KG1 (cell line): ENCODE results near the gene SLC8B1.

Experiments used
- DNase-seq: peaks from one replicate; lab custom pipeline; 2025; lab: John Stamatoyannopoulos, UW

The SLC8B1 gene

DNA sequence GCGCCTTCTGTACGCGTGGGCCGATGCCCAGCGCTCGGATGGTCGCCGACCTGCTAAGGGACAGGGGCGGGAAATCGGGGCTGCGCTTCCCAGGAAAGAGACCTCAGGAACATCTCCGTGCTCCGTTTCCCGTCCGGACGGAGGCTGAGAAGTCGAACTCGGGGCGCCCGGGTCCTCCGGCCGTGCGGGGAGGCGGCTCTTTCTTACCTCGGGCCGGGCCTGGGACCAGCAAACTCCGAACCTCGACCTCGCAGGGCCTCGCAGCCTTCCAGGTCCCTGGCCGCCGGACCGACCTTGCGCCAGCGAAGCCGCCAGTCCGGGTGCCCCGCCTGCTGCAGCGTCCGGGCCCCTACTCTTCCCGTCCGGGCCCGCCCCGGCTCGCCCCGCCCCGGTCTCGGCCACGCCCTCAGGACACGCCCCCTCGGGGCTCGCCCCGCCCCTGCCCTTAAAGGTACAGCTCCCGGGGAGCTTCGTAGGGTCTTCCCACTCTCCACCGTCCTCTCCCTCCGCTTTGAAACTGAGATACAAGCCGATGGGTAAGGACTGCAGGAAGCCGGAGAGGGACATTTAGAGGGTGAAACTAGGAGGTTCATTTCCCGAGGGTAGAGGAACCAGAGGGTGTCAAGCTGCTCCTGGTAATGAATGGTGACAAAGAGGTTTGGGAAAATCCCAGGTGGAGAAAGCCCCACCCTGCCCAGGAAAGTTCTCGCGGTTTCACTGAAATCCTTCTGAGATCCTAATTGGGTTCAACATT lies at the start of gene SLC8B1:
SLC8B1 (minus strand) TSS at position 324 of the 754 bp plus-strand sequence. CDS start 2,231 bp downstream, outside the sequence.
- DNase-seq: peak; percentile 57

DNA sequence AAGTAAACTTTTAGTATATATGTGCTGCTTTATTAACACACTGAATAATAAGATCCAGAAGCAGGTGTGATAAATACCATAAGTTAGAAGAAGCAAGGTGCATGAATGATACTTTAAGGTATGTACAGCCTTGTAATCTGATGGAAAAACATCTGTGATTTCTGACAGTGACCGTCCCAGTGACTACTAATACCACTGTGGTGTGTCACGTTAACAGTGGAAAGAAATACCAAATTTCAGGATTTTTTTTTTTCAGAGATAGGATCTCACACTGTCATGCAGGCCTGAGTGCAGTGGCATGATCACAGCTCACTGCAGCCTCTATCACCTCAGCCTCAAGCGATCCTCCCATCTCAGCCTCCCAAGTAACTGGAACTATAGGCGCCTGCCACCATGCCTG lies 47.3 kb upstream of the SLC8B1 start:
- no peak for DNase-seq

DNA sequence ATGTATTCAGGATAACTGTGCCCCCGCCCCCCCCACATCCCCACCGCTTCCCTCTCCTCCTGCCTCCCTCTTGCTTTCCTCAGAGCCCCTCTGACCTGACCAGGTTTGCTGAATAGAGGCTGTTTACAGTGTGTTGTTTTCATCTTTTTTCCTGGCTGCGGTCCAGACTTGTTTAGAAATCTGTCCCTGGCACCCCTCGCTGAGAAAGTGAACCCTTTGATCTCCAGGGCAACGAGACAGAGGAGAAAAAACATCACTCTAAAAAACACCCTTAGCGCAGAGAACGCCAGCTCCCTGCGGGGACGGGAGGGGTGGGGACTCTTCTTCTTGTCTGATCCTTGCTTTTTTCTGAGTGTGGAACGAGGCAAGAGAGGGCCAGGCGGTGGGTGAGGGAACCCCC lies 46.3 kb upstream of the SLC8B1 start:
- no peak for DNase-seq

DNA sequence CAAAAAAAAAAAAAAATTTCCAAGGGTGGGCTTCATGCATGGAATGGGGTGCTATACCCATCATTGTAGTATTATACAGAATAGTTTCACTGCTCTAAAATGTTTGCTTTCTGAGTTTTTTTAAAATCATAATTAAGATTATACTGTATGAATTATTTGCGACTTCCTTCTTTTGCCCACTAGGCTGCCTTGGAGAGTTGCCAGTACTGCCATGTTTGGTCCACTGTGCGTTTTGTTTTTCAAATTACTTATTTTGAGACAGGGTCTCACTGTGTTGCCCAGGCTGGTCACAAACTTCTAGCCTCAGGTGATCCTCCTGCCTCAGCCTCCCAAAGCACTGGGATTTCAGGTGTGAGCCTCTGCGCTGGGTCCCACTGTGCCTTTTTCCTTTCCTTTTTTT lies 43.4 kb upstream of the SLC8B1 start:
- no peak for DNase-seq

DNA sequence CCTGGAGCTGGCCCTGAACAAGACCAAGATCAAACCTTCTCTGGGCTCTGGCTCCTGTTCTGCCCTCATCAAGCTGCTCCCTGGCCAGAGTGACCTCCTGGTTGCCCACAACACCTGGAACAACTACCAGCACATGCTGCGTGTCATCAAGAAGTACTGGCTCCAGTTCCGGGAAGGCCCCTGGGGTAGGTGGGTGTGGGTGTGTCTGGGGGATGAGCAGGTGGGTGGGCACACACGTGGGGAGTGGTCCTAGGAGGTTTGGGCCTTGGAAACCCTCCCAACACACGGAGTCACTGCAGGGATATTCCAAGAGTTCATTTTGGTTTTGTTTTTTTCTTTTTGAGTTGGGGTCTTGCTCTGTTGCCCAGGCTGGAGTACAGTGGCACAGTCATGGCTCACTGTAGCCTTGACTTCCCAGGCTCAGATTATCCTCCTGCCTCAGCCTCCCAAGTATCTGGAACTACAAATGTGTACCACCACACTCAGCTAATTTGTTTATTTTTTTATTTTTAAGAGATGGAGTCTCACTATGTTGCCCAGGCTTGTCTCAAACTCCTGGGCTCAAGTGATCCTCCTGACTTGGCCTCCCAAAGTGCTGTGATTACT lies 40.0 kb upstream of the SLC8B1 start:
- DNase-seq: no peak

DNA sequence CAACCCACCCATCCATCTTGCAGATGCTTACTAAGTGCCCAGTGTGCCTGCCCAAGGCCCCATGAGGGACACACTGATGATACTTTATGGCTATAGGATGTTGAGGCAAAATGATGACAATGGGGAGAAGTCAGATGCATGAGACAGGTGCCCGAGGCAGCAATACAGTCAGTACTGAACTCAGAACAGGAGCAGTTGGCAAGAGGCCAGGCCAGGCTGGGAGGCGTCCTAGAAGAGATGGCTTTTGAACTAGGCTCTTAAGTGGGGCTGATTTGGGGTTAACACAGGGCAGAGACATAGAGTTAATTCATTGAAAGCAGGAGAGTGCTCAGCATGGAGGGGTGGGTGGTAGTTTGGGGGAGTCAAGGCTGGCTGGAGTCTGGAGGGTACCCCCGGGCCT lies 39.1 kb upstream of the SLC8B1 start:
- no peak for DNase-seq

DNA sequence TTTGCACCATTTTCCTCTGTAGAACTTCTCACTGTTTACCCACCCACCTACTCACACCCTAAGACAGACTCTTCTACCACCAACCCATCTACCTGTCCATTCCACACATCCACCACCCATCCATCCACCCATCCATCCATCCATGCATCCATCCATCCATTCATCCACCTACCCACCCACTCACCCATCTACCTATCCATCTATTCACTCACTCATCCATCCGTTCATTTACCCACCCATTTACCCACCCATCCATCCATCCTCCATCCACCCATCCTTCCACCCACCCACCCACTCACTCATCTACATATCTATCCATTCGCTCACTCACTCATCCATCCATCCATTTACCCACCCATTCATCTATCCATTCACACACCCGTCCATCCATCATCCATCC lies 38.5 kb upstream of the SLC8B1 start:
- no peak for DNase-seq

DNA sequence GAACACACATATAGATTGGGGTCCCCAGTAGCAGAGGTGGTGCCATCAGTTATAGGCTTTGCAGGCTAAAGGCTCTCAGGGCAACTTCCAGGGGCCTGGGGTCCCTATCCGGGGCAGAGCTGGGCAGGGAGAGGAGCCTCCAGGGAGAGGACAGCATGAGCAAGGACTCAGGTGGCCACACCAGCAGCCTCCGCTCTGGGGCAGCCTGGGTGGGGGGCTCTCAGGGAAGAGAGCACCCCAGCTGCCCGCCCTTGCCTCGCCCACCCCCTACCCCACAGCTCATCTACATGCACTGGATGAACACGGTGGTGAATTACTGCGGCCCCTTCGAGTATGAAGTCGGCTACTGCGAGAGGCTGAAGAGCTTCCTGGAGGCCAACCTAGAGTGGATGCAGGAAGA lies 37.5 kb upstream of the SLC8B1 start:
- no peak for DNase-seq

DNA sequence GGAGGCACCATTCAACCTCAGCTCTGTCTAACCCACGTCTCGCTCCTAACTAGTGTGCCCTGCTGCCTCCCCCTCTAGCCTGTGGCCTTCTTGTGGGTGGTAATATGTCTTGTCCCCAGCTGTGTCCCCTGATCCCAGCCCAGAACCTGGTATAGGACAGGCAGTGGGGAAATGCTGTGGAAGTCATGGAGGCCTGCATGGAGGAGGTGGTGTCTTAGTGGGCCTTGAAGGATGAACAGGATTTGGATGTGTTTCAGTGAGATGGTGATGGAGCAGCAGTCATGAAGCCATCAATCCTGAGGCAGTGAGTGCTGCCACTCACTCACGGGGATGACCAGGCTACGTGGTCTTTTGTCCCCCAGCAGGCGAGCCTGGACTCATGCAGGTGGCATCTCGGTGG lies 36.9 kb upstream of the SLC8B1 start:
- no peak for DNase-seq

DNA sequence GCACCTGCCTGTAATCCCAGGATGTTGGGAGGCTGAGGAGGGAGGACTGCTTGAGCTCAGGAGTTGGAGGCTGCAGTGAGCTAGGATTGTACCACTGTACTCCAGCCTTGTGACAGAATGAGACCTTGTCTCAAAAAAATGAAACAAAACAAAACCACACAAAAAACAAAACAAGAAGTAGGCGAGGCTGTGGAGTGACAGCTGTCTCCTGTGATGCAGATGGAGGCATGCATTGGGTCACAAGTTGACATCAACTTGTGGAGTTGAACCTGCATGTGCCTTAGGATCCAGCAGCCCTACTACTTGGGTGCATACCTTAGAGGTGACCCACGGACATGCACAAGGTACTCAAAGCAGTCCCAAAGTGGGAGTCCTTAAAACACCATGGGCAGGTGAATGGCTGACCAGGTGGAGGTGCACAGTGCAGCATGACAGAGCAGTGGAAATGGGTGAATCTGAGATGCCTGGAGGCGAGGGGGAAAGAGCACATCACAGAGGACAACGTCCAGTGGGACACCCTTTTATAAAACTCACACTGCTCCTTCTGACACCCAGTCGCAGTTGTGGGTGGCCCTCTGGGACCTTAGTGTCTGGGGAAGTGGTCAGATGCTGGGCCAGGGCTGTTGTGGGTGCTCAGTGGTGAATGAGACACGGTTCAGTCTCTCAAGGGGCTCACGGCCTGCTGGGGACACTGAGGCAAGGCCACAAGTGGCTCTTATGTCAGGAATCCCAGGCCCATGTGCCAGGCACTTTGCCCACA lies 36.2 kb upstream of the SLC8B1 start:
- no peak for DNase-seq

DNA sequence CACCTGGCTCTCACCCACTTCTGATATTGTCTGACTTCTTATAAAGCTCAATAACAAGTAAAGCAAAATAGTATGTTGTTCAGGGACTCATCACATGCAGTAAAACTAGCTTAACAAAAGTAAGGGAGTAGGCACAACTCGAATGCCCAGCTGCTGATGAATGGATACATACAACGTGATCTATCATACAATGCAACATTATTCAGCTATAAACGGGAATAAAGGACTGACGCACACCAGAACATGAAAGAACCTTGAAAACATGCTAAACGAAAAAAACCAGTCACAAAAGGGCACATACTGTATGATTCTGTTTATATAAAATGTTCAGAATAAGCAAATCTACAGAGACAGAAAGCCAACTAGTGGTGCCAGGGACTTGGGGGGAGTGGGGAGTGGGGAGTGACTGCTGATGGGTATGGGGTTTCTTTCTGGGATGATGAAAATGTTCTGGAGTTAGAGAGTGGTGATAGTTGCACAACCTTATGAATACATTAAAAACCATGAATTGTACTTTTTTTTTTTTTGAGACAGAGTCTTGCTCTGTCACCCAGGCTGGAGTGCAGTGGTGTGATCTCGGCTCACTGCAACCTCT lies 34.6 kb upstream of the SLC8B1 start:
- no peak for DNase-seq

DNA sequence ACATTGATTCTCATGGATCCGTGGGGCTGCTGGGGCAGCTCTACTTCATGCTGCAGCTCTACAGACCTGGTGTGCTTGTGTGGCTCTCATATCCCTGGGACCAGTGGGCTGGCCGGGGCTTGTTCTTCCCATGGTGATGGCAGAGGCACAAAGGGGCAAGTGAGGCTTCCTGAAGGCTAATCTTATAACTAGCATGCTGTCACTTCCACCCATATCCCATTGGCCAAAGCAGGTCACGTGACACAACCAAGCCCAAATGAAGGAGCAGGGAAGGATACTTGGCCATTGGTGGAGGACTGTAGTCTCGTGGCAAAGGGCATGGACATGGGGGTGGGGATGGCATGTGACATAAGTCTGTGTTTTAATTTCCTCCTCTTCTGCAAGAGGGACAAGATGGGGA lies 33.4 kb upstream of the SLC8B1 start:
- no peak for DNase-seq

DNA sequence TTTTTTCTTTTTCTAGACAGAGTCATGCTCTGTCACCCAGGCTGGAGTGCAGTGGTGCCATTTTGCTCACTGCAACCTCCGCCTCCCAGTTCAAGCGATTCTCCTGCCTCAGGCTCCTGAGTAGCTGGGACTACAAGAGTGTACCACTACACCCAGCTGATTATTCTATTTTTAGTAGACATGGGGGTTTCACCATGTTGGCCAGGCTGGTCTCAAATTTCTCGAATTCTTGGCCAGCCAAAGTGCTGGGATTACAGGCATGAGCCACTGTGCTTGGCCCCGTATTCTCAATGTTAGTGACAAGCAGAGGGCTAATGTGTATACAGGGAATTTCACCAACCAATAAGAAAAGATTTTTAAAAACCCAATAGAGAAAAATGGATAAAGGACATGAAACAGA lies 31.9 kb upstream of the SLC8B1 start:
- DNase-seq: no peak

DNA sequence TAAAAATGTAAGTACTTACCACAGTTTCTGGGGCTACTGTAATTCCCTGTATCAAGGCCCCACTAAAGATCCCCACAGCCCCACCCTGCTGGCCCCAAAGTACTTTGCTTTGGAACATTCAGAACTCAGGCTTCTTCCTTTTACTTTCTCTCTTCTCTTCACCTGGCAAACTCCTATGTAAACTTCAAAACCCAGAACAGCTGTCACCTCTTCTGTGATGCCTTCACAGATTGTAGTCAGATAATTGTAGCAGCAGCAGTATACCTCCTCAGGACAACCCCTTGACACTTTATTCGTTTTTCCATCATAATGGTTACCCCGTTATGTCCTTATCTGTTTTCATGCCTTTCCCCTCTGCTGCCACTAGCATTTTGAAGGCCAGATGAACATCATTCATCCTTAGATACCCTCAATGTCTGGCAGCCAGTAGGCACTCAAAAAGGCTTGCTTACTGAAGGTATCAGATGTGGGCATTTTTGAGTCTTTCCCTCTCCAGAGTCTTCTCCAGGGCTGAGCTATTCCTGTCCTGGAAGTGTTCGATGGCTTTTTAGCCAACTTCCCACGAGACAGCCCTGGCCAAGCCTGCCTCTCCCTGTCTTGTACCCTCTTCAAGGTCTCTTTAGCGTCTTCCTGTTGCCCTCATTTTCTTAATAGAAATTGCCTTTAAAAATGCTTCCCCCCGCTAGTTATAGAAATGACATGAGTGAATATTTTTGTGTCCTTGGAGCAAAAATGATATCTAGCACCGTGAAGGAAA lies 30.9 kb upstream of the SLC8B1 start:
- no peak for DNase-seq

DNA sequence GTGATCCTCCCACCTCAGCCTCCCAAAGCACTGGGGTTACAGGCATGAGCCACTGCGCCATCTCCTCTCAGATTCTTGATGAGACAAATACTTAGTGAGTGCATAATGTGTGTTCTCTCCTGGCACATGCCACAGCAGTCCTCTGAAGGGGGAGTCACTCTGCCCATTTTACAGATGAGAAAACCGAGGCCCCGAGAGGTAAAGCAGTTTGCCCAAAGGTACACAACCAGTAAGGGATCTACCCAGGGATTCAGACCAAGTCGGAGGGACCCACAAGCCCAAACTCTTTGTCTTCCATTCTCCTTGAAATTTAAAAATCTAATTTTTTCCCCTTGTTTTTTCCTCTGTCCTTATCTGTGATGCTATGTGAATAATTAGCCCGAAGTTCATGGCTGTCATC lies 29.8 kb upstream of the SLC8B1 start:
- no peak for DNase-seq

DNA sequence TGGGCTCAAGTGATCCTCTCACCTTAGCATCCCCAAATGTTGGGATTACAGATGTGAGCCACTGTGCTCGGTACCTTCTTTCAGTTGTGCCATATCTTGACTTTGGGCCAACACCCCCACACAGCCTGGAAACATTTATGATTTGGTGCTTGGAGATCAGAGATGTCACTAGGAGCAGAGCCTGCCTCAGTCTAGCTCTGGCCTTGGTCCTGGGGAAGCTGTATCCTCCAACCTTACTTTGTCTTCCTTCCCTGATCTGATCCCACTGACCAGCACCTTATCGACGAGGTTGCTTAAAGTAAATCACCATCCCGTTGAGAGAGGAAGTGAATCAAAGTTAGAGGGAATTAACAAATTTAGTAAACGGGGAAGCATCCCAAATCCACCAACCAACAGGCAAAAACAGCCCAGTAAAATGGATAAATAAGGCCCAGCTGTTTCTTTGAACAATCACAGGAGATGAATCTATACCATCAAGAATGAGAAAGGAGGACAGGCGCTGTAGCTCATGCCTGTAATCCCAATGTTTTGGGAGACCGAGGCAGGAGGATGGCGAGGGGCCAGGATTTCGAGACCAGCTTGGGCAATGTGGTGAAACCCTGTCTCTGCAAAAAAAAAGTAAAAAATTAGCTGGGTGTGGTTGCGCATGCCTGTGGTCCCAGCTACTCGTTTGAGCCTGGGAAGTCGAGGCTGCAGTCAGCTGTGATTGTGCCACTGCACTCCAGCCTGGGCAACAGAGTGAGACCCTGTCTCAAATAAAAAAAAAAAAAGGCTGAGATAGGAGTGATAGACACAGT lies 26.9 kb upstream of the SLC8B1 start:
- DNase-seq: no peak

DNA sequence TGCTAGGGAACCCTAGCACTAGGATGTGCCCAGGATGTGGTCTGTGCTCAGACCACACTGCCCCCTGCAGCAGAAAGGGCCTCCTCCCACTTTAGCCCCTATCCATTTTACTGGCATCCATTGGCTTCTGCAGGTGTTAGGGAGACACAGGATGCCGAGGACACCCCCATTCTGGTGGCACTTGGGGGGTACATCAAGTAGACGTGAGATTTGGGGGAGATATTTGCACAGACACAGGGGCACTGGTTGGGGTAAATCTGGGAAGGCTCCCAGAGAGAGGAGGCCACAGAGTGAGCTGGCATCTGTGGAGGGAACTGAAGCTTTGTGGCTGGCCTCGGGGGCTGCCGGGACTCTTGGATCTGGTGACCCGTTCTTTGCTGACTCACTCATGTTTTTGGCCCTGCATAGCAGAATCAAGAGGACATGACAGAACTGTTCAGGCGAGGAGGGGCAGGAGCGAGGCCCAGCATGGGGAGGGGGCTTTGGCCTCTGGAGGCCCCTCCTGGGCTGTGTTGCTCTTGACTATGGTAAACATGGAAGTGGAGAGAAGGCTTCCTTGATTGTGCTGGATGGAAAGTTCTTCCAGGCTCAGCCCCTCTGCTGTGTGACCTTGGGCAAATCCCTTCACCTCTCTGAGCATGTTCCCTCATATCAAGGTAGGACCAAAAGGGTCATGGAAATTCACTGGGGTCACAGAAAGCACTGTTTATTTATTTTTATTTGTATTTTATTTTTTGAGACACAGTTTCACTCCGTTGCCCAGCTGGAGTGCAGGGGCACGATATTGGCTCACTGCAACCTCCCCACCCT lies 25.2 kb upstream of the SLC8B1 start:
- no peak for DNase-seq

DNA sequence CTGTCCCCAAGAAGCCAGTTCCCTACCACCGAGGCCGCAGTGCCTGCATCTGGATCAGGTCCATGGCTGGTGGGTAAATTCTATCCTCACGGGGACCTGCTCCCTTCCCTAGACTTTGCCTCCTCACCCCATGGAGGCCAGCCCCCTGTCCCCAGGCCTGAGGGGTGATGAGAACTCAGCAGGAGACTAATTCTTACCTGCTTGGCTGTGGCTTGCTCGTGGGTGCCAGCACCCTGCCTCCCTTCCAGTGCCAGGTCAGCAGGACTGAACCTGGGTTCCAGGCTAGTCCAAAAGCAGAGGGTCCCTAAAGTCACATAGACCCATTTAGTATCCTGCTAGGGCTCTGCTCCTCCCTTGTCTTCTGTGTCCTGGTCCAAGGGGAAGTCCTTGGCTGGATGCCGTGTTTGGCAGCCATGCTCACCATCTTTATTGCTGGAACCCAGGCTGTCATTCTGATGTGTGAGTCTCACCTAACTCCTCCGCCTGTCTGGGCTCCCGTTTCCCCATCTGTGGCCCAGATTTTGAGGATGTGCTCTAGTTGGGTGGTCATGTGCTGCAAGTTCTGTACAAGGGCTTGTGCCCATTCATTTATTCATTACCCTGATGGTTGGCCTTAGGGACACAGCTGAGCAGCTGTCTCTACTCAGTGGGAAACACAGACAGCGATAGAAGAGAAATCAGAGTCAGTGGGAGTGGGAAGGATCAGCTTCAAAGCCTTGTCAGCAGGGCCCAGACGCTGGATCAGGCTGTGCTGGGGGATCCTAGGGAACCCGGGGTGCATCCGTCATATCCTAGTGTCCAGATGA lies 24.4 kb upstream of the SLC8B1 start:
- DNase-seq: no peak

DNA sequence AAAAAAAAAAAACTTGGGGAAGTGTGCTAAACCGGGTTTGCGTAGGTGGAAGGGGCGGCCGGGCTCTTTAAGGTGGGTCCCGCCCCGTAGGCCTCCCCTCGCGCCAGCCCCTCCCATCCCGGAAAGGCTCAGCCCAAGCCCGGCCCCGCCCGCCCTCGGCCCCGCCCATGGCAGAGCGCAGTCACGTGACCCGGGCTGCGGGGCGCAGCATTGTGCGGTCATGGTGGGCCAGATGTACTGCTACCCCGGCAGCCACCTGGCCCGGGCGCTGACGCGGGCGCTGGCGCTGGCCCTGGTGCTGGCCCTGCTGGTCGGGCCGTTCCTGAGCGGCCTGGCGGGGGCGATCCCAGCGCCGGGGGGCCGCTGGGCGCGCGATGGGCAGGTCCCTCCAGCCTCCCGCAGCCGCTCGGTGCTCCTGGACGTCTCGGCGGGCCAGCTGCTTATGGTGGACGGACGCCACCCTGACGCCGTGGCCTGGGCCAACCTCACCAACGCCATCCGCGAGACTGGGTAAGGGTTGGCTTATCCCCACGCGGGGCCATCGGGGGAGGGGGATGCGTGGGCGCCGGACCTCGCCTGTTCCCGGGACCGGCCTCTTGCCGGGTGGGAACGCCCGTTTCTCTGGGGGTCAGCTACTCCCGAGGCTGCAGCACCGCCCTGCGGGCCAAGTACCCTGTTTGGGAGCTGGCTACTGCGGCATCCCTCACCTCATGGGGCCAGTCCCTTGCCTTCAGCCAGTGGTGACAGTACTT lies 23.6 kb upstream of the SLC8B1 start, which contains the start of gene PLBD2:
PLBD2 (plus strand) TSS at position 207 of the 752 bp plus-strand sequence; CDS start at position 221, 14 bp downstream.
- peak; percentile 66 for DNase-seq
